A549 treated with Hydrocortisone at 1 μM for 4 hours (cell line): ENCODE measurements around the gene OPRM1. TPM values are rescaled to one million over a fixed set of nuclear protein-coding genes. Genes with fewer than 3 reads are reported as not detected.

Experiments
- total RNA-seq: library from RNA; stranded (reverse); fragments of 200-300 nt; extraction: Qiagen RNA extraction; gene quantifications from 5 replicates; pipeline ENCODE4 v1.2.3, GENCODE V29; 2022

Gene OPRM1
- not detected in 5 replicates for total RNA-seq

GRCh38 chr6:154039231-154039842 is at the start of gene OPRM1:
TSS of gene OPRM1 (plus strand) at chr6:154039240. CDS start at chr6:154039545, 305 bp downstream.

